Measurements from ENCODE around the gene ITGA2B.
"Not testable (repeated sequence)": the region's sequence is repeated elsewhere in the genome, so short reads cannot be mapped to it uniquely, and the experiment has no call there.

GRCh38 chr17:44369414-44370023, 19.9 kb downstream of the ITGA2B start:
- TF ChIP-seq CTCF (conservative IDR thresholded peaks at IDR 0.05; ENCODE audit: low read length); EZH2phosphoT487 (IDR thresholded peaks at IDR 0.05; ENCODE audit: borderline replicate concordance, low read depth, low read length): not testable (repeated sequence)
